ENCODE measurements around the gene FKBP14.

GRCh38 chr7:30036220-30036619 is 9.7 kb upstream of the FKBP14 start:
- TF ChIP-seq POLR2A (IDR thresholded peaks at IDR 0.05) (no peak), CTCF (IDR thresholded peaks at IDR 0.05) (no peak)

Data from tibial nerve (tissue), 3 donors.